DOHH2 (cell line): ENCODE measurements around the gene MBTPS1.

Experiments used
- H3F3A ChIP-seq: fragments of 200-600 bp; sonication (generic), shearing (Covaris generic); 2 replicates; pipeline ENCODE4 v1.6.0; 2016; ENCODE audit warnings: antibody characterized with exemption, mild to moderate bottlenecking; ENCODE audit not compliant: control insufficient read depth, insufficient read depth
- H3K27ac ChIP-seq: fragments of 200-600 bp; sonication (generic); 2 replicates; pipeline ENCODE4 v1.5.1; 2014; ENCODE audit warnings: low read depth, mild to moderate bottlenecking, low read length, moderate library complexity
- H3K27me3 ChIP-seq: fragments of 200-600 bp; sonication (generic); 2 replicates; pipeline ENCODE4 v1.6.1; 2014; ENCODE audit warnings: mild to moderate bottlenecking, low read length, mixed read lengths; ENCODE audit not compliant: control insufficient read depth
- H3K36me3 ChIP-seq: fragments of 200-600 bp; sonication (generic); 2 replicates; pipeline ENCODE4 v1.6.1; 2014; ENCODE audit warnings: mild to moderate bottlenecking, low read length, moderate library complexity, mixed read lengths; ENCODE audit not compliant: control insufficient read depth
- H3K4me1 ChIP-seq: fragments of 200-600 bp; sonication (generic); 2 replicates; pipeline ENCODE4 v1.6.1; 2014; ENCODE audit warnings: mild to moderate bottlenecking, low read length, mixed read lengths; ENCODE audit not compliant: control insufficient read depth
- H3K4me2 ChIP-seq: fragments of 200-600 bp; sonication (generic); 2 replicates; pipeline ENCODE4 v1.6.0; 2014; ENCODE audit warnings: mild to moderate bottlenecking, low read length, moderate library complexity
- H3K4me3 ChIP-seq: fragments of 200-600 bp; sonication (generic); 2 replicates; pipeline ENCODE4 v1.5.1; 2014; ENCODE audit warnings: mild to moderate bottlenecking, low read length, mixed read lengths
- H3K79me2 ChIP-seq: fragments of 200-600 bp; sonication (generic); 2 replicates; pipeline ENCODE4 v1.6.1; 2014; ENCODE audit warnings: mild to moderate bottlenecking, low read length, mixed read lengths; ENCODE audit not compliant: control insufficient read depth
- H3K9me2 ChIP-seq: fragments of 200-600 bp; sonication (generic); replicated peaks from 2 replicates; pipeline ENCODE4 v1.6.1; 2014; ENCODE audit warnings: mild to moderate bottlenecking, low read length, mixed read lengths; ENCODE audit not compliant: control insufficient read depth
- H3K9me3 ChIP-seq: fragments of 200-600 bp; sonication (generic); 2 replicates; pipeline ENCODE4 v1.6.1; 2014; ENCODE audit warnings: antibody characterized with exemption, low read length, mixed read lengths; ENCODE audit not compliant: control insufficient read depth, insufficient read depth
- H4K20me1 ChIP-seq: fragments of 200-600 bp; sonication (generic); 2 replicates; pipeline ENCODE4 v1.6.0; 2014; ENCODE audit warnings: low read depth, mild to moderate bottlenecking, antibody characterized with exemption, low read length, moderate library complexity; ENCODE audit not compliant: control insufficient read depth, insufficient read depth
- EZH2phosphoT487 ChIP-seq: fragments of 200-600 bp; sonication (generic); IDR thresholded peaks from 2 replicates; pipeline ENCODE4 v1.6.1; 2017; ENCODE audit warnings: borderline replicate concordance, mild to moderate bottlenecking, antibody characterized with exemption, low read length, moderate library complexity, mixed read lengths
- TF ChIP-seq, protein P1 (sequence below): fragments of 200-600 bp; sonication (generic); IDR thresholded peaks from one replicate; pipeline ENCODE4 v1.5.1; 2014; ENCODE audit warnings: antibody characterized with exemption, mild to moderate bottlenecking, low read depth, low read length; ENCODE audit not compliant: poor library complexity, severe bottlenecking

The MBTPS1 gene

DNA sequence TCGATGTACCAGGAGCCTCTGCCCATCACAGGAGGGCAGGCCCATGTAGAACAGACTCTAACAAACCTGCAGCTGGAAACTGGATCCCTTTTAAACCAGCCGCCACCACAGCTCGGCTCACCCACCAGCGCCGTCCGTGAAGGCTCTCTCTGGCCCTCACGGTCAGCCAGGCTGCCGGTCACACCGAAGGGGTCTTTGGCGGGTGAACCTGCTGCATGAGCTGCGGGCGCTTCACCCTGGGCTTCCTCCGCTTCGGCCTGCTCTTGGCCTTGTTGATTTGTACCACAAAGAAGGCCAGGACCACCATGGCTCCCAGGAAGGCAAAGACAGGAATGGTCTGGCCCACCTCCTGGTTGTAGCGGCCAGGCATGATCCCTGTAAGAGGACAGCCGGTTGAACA lies 62.5 kb downstream of the MBTPS1 start:
- Histone ChIP-seq H3K4me2 (no peak overlapping the region), H3K4me3 (no peak overlapping the region), H4K20me1 (no peaks in the 10 kb centered on the region), H3K9me2 (no peaks in the 10 kb centered on the region), H3K4me1 (no peaks in the 10 kb centered on the region), H3K79me2 (no peaks in the 10 kb centered on the region), H3F3A (no peaks in the 10 kb centered on the region), H3K27me3 (no peaks in the 10 kb centered on the region), H3K9me3 (no peaks in the 10 kb centered on the region), H3K27ac (no peak overlapping the region), H3K36me3 (peaks cover 62% of the 10 kb centered on the region)
- TF ChIP-seq, protein P1, sequence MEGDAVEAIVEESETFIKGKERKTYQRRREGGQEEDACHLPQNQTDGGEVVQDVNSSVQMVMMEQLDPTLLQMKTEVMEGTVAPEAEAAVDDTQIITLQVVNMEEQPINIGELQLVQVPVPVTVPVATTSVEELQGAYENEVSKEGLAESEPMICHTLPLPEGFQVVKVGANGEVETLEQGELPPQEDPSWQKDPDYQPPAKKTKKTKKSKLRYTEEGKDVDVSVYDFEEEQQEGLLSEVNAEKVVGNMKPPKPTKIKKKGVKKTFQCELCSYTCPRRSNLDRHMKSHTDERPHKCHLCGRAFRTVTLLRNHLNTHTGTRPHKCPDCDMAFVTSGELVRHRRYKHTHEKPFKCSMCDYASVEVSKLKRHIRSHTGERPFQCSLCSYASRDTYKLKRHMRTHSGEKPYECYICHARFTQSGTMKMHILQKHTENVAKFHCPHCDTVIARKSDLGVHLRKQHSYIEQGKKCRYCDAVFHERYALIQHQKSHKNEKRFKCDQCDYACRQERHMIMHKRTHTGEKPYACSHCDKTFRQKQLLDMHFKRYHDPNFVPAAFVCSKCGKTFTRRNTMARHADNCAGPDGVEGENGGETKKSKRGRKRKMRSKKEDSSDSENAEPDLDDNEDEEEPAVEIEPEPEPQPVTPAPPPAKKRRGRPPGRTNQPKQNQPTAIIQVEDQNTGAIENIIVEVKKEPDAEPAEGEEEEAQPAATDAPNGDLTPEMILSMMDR = no peak
- TF ChIP-seq EZH2phosphoT487 = no peak

DNA sequence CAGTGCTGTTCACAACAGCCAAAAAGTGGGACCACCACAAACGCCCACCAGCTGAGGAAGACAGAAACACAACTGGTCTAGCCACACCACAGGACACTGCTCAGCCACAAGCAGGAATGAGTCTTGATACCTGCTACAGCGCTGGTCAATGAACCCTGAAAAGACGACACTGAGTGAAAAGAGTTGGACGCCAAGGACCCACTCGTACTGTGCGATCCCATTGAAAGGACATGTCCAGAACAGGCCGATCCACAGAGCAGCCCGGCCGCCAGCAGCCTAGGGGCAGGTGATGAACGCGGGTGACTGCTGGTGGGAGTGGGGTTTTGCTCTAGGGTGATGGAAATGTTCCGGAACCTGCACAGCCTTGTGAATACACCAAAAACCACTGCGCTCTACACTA lies 63.5 kb downstream of the MBTPS1 start:
- peaks cover 52% of the 10 kb centered on the region for H3K36me3 ChIP-seq
- no peak overlapping the region for H3K4me3 ChIP-seq
- H3K4me2 ChIP-seq = no peak overlapping the region
- TF ChIP-seq EZH2phosphoT487 = no peak
- TF ChIP-seq, protein P1 = no peak
- H3K9me2 ChIP-seq = no peaks in the 10 kb centered on the region
- H3K27ac ChIP-seq = no peak overlapping the region
- H3K27me3 ChIP-seq = no peaks in the 10 kb centered on the region
- H3F3A ChIP-seq = no peaks in the 10 kb centered on the region
- no peaks in the 10 kb centered on the region for H3K4me1 ChIP-seq
- H3K79me2 ChIP-seq = no peaks in the 10 kb centered on the region
- no peaks in the 10 kb centered on the region for H3K9me3 ChIP-seq
- no peaks in the 10 kb centered on the region for H4K20me1 ChIP-seq

DNA sequence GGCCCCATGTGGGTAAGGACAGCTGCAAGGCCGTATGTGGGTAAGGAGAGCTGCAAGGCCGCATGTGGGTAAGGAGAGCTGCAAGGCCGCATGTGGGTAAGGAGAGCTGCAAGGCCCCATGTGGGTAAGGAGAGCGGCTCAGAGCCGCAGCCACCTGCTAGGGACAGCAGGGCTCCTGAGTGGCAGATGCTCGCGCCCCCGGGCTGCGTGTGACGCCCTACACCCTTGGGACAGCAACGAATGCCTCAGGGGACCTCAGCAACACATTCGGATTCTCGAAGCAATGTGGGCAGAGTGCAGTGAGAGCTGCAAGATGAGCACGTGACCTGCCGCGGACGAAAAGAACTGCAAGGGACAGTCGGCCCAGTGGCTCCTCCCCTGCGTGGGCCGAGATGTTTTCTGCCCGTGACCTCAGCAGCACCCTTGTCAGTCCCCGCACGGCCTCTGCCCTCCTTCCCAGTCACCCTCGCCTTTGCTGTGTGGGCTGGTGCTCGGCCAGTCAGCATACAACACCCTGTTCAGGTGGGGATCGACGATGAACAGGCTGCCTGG lies 64.6 kb downstream of the MBTPS1 start:
- Histone ChIP-seq H3K36me3 (peaks cover 41% of the 10 kb centered on the region), H3K9me3 (no peaks in the 10 kb centered on the region)

More for the DNA sequence above, 64.6 kb downstream of the MBTPS1 start:
- no peaks in the 10 kb centered on the region for H4K20me1 ChIP-seq
- no peaks in the 10 kb centered on the region for H3K27me3 ChIP-seq
- no peak for TF ChIP-seq EZH2phosphoT487
- TF ChIP-seq, protein P1 = no peak
- H3K27ac ChIP-seq = no peak overlapping the region
- H3K79me2 ChIP-seq = no peaks in the 10 kb centered on the region
- H3K4me2 ChIP-seq = no peak overlapping the region
- H3F3A ChIP-seq = no peaks in the 10 kb centered on the region
- no peaks in the 10 kb centered on the region for H3K9me2 ChIP-seq
- H3K4me1 ChIP-seq = no peaks in the 10 kb centered on the region
- no peak overlapping the region for H3K4me3 ChIP-seq
